Vagina (tissue), 2 donors: ENCODE measurements around the gene HHATL. TPM values are rescaled to one million over a fixed set of nuclear protein-coding genes. Genes with fewer than 3 reads are reported as not detected.
A peak's percentile ranks its signal among the peaks of the same experiment; 100 is the strongest.

Experiments
- DNase-seq, 2 donors: peaks; one replicate each; pipeline ENCODE4 v3.0.0-alpha.2; 2017; ENCODE audit errors: extremely low spot score in 2 of 2
- H3K27ac ChIP-seq: fragments of 200-600 bp; sonication (generic); one replicate; pipeline ENCODE4 v1.5.1; 2019
- H3K27me3 ChIP-seq: fragments of 200-600 bp; sonication (generic); one replicate; pipeline ENCODE4 v1.5.1; 2019
- H3K36me3 ChIP-seq, 2 donors: fragments of 200-600 bp; sonication (generic); one replicate each; pipeline ENCODE4 v1.5.1; 2017 to 2019
- H3K4me1 ChIP-seq: fragments of 200-600 bp; sonication (generic); one replicate; pipeline ENCODE4 v1.5.1; 2019
- H3K4me3 ChIP-seq, 2 donors: fragments of 200-600 bp; sonication (generic); 1 replicate in 1 of 2; 2 replicates in 1 of 2; pipeline ENCODE4 v1.5.1; 2016 to 2019
- H3K9me3 ChIP-seq: fragments of 200-600 bp; sonication (generic); one replicate; pipeline ENCODE4 v1.5.1; 2019
- POLR2A ChIP-seq, 2 donors: fragments of 450-650 bp; IDR thresholded peaks; one replicate each; pipeline ENCODE4 v1.6.1; 2017; ENCODE audit warnings: antibody characterized with exemption in 2 of 2, mild to moderate bottlenecking in 2 of 2, moderate library complexity in 2 of 2
- POLR2AphosphoS5 ChIP-seq, 2 donors: sonication (generic); formaldehyde crosslinking; IDR thresholded peaks; one replicate each; pipeline ENCODE4 v1.9.0; 2017; ENCODE audit warnings: antibody characterized with exemption in 2 of 2, mild to moderate bottlenecking in 2 of 2, low read depth in 1 of 2; ENCODE audit not compliant: insufficient read depth in 1 of 2
- intact Hi-C: fragments of 100-400 bp; cut with DNase I; formaldehyde crosslinking; loops from one replicate; pipeline ENCODE4 v1.15.1; 2023
- total RNA-seq: library from RNA; depleted of rRNA; stranded (reverse); fragments of >200 nt; gene quantifications from one replicate; pipeline ENCODE4 v1.2.3, GENCODE V29; 2016
- TF ChIP-seq, protein P1 (sequence below), 3 experiments: fragments of 450-650 bp in 2 of 3; fragments of 200-600 bp in 1 of 3; sonication (generic) in 1 of 3; IDR thresholded peaks; one replicate each; pipeline ENCODE4 v1.5.1; 2017 to 2019; ENCODE audit warnings: antibody characterized with exemption in 3 of 3, mild to moderate bottlenecking in 2 of 3, moderate library complexity in 2 of 3

The HHATL gene, protein sequence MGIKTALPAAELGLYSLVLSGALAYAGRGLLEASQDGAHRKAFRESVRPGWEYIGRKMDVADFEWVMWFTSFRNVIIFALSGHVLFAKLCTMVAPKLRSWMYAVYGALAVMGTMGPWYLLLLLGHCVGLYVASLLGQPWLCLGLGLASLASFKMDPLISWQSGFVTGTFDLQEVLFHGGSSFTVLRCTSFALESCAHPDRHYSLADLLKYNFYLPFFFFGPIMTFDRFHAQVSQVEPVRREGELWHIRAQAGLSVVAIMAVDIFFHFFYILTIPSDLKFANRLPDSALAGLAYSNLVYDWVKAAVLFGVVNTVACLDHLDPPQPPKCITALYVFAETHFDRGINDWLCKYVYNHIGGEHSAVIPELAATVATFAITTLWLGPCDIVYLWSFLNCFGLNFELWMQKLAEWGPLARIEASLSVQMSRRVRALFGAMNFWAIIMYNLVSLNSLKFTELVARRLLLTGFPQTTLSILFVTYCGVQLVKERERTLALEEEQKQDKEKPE
- total RNA-seq, result not detected

DNA sequence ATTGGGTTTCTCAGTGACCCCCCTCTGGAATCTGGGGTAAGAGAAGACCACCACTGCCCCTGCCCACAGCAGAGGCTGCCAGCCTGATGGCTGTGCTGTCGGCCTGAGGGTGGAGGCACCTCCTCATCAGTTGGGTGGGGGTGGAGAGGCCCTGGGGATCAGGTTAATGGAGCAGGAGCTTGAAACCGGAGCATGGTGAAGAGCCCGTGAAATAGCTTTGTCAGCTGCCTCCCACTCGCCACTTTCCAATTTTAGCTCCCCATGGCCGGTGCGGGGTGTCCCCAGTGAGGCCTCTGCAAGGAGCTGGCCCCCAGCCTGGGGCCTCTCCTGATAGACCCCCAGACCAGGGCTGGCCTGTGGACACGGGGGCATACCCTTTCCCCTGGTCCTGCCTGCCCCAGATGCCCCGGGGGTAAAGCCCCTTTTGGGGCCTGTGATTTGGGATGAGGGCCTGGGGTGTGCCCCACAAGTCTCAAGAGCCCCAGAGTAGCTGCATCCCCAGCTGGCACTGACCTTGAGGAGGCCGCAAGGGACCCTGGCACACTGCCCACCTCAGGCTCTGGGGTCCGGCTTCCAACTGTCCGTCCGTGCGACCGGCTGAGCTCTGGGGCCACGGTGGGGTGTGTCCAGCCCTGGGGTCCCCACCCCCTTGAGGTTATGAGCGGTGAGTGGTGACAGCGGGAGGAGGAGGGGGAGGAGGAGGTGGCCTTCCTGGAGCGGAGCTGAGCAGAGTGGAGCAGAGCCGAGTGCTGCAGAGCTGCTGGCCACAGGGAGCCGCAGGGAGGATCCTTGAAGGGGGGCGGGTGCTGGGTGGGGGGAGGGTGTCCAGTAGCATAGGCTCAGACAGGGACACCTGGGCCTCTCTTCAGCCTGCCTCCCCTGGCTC lies at the start of gene HHATL:
HHATL (minus strand) TSS at position 733 of the 886 bp plus-strand sequence. CDS start 1,972 bp downstream, outside the sequence.
- H3K36me3 ChIP-seq, result no peaks in the 10 kb centered on the region
- H3K27ac ChIP-seq, result no peak within 1 kb of the TSS
- H3K4me1 ChIP-seq, result no peaks in the 10 kb centered on the region
- H3K9me3 ChIP-seq, result no peaks in the 10 kb centered on the region
- no peaks in the 10 kb centered on the region for H3K27me3 ChIP-seq
- TF ChIP-seq POLR2A (IDR thresholded peaks at IDR 0.05), result no peak
- TF ChIP-seq, protein P1, sequence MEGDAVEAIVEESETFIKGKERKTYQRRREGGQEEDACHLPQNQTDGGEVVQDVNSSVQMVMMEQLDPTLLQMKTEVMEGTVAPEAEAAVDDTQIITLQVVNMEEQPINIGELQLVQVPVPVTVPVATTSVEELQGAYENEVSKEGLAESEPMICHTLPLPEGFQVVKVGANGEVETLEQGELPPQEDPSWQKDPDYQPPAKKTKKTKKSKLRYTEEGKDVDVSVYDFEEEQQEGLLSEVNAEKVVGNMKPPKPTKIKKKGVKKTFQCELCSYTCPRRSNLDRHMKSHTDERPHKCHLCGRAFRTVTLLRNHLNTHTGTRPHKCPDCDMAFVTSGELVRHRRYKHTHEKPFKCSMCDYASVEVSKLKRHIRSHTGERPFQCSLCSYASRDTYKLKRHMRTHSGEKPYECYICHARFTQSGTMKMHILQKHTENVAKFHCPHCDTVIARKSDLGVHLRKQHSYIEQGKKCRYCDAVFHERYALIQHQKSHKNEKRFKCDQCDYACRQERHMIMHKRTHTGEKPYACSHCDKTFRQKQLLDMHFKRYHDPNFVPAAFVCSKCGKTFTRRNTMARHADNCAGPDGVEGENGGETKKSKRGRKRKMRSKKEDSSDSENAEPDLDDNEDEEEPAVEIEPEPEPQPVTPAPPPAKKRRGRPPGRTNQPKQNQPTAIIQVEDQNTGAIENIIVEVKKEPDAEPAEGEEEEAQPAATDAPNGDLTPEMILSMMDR (IDR thresholded peaks at IDR 0.05), result no peak
- TF ChIP-seq POLR2AphosphoS5 (IDR thresholded peaks at IDR 0.05; ENCODE audit: insufficient read depth in 1 of 2, low read depth in 1 of 2), result no peak
- intact Hi-C loops, result no loop called here
- no peak within 1 kb of the TSS for H3K4me3 ChIP-seq
- DNase-seq, result peak in 1 of 2 donors; percentile 84

DNA sequence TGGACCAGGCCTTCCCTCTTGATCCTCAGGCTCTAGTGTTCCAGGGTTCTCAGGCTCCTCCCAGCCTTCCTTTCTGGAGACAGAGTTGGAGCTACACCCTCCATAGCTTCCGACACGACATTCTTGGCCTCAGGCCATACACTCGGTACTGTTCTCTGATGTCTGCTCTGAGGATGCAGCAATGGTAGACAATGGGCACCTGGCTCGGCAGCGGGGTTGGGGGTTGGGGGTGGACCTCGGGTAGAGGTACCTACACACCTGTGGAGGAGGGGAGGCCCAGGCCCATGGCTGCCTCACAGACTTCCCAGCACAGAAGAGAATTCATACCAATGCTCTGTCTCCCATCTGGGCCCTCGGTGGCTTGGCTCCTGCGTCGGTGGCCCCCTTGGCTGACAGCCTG lies 49.0 kb upstream of the HHATL start:
- no peaks in the 10 kb centered on the region for H3K9me3 ChIP-seq
- intact Hi-C loops, result no loop called here
- H3K4me1 ChIP-seq, result peaks cover 12% of the 10 kb centered on the region
- no peak overlapping the region for H3K4me3 ChIP-seq
- H3K27me3 ChIP-seq, result no peaks in the 10 kb centered on the region
- no peak overlapping the region for H3K27ac ChIP-seq
- H3K36me3 ChIP-seq, result no peaks in the 10 kb centered on the region
- TF ChIP-seq POLR2A (IDR thresholded peaks at IDR 0.05) (no peak), POLR2AphosphoS5 (IDR thresholded peaks at IDR 0.05; ENCODE audit: insufficient read depth in 1 of 2, low read depth in 1 of 2) (no peak)
- TF ChIP-seq, protein P1 (IDR thresholded peaks at IDR 0.05), result no peak
- DNase-seq, result no peak

DNA sequence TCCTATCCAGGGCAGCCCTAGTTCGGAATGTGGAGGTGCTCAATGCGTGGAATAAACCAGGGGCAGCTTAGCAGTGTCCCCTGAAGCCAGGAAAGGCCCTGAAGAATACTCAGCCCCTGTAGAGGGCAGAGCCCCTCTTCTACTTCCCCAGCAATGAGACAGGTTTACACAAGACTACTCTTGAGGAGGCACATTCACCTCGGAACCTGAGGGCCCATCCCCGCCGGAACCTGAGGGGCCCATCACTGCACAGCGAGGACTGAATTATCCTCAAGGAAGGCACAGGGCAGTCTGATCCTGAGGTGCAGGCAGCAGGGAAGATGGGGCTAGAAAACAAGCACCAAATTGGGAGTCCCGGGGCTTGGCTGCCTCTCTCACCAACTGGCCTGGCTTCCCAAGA lies 48.2 kb upstream of the HHATL start:
- Histone ChIP-seq H3K27me3 (no peaks in the 10 kb centered on the region), H3K27ac (no peak overlapping the region), H3K4me3 (no peak overlapping the region), H3K36me3 (no peaks in the 10 kb centered on the region), H3K9me3 (no peaks in the 10 kb centered on the region), H3K4me1 (peaks cover 18% of the 10 kb centered on the region)
- DNase-seq, result peak in 1 of 2 donors; percentile 61
- intact Hi-C loops, result no loop called here
- TF ChIP-seq POLR2A (IDR thresholded peaks at IDR 0.05) (no peak), POLR2AphosphoS5 (IDR thresholded peaks at IDR 0.05; ENCODE audit: insufficient read depth in 1 of 2, low read depth in 1 of 2) (no peak)
- TF ChIP-seq, protein P1 (IDR thresholded peaks at IDR 0.05), result no peak

DNA sequence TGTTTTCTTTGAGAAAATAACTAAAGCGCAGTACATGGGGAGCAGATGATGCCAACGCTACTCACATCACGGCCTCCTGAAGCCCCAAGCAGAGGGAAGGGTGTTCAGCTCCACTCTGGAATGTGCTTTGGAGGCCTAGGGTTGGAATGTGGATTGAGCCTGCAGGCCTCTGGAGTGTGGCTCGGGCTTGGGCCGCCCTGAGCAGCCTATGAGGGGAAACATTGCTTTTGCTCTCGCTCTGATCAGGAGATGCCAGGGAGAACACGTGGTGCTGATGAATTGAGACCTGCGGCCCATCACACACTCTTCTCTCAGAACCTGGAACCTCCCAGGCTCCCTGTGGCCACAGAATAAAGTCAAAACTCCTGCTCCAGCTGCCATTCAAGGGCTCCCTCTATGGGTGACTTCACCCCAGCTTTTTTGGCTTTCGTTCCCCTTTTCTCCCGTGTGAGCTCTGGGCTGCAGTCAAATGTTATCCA lies 47.2 kb upstream of the HHATL start:
- Histone ChIP-seq H3K27me3 (no peaks in the 10 kb centered on the region), H3K36me3 (no peaks in the 10 kb centered on the region), H3K27ac (peak overlapping the region; percentile 28), H3K9me3 (no peaks in the 10 kb centered on the region), H3K4me1 (peaks cover 28% of the 10 kb centered on the region), H3K4me3 (no peak overlapping the region)
- DNase-seq, result peak in 1 of 2 donors; percentile 81
- TF ChIP-seq, protein P1 (IDR thresholded peaks at IDR 0.05), result peak in 1 of 3 experiments; percentile 8
- TF ChIP-seq POLR2AphosphoS5 (IDR thresholded peaks at IDR 0.05; ENCODE audit: insufficient read depth in 1 of 2, low read depth in 1 of 2) (no peak), POLR2A (IDR thresholded peaks at IDR 0.05) (no peak)
- intact Hi-C loops, result no loop called here
